H1 (cell line): ENCODE data around the gene CUTA. TPM values are rescaled to one million over a fixed set of nuclear protein-coding genes. Genes with fewer than 3 reads are reported as not detected.

Experiments
- CTCF ChIA-PET: fragments of 300-600 bp; sonication (Branson Sonifier 250); formaldehyde crosslinking; loops from one replicate; lab custom pipeline; 2021; ENCODE audit not compliant: partially characterized antibody; lab: Charles Lee
- POLR2A ChIA-PET: fragments of 300-600 bp; sonication (Branson Sonifier 250); formaldehyde crosslinking; loops from one replicate; lab custom pipeline; 2021; ENCODE audit warnings: inconsistent platforms; ENCODE audit not compliant: partially characterized antibody; lab: Charles Lee
- DNase-seq, 2 experiments: peaks; one replicate each; pipeline versions ENCODE4 v3.0.0 to v3.0.0-alpha.2; 2010 to 2022; ENCODE audit warnings: low spot score in 2 of 2, low read depth in 1 of 2, mixed read lengths in 1 of 2
- FAIRE-seq: peaks from 2 replicates; lab custom pipeline; 2011; peaks lifted over from hg19 to GRCh38; lab: Jason Lieb, UNC
- H2AFZ ChIP-seq: 2 replicates; pipeline ENCODE4 v1.8.1; 2012; ENCODE audit warnings: low read length, inconsistent platforms
- H2AK5ac ChIP-seq: 2 replicates; pipeline ENCODE4 v1.6.1; 2013; ENCODE audit warnings: low read depth, low read length
- H2BK120ac ChIP-seq: replicated peaks from 2 replicates; pipeline ENCODE3; 2013; ENCODE audit warnings: low read depth, low read length, inconsistent platforms
- H2BK12ac ChIP-seq: 2 replicates; pipeline ENCODE4 v1.6.1; 2013; ENCODE audit warnings: low read depth, low read length
- H2BK15ac ChIP-seq: 2 replicates; pipeline ENCODE4 v1.6.1; 2013; ENCODE audit warnings: low read length
- H2BK20ac ChIP-seq: 2 replicates; pipeline ENCODE4 v1.6.1; 2013; ENCODE audit warnings: low read length
- H2BK5ac ChIP-seq: 2 replicates; pipeline ENCODE4 v1.6.1; 2013; ENCODE audit warnings: low read depth, low read length
- H3K14ac ChIP-seq: 2 replicates; pipeline ENCODE4 v1.6.1; 2013; ENCODE audit warnings: inconsistent platforms; ENCODE audit not compliant: insufficient read length
- H3K18ac ChIP-seq: 2 replicates; pipeline ENCODE4 v1.6.1; 2013; ENCODE audit warnings: low read length; ENCODE audit errors: extremely low read depth
- H3K23ac ChIP-seq: 2 replicates; pipeline ENCODE4 v1.6.1; 2013; ENCODE audit warnings: inconsistent platforms; ENCODE audit not compliant: insufficient read length
- H3K23me2 ChIP-seq: 2 replicates; pipeline ENCODE4 v1.6.1; 2013; ENCODE audit warnings: low read depth, low read length
- H3K27ac ChIP-seq: 2 replicates; pipeline ENCODE4 v1.6.1; 2011; ENCODE audit warnings: low read depth, low read length, inconsistent platforms
- H3K27me3 ChIP-seq, 4 experiments: replicated peaks in 1 of 4; 1 replicate in 1 of 4; 2 replicates in 3 of 4; pipeline versions ENCODE4 v1.6.1 to v1.8.1; 2011 to 2013; ENCODE audit warnings: low read length in 3 of 4, mild to moderate bottlenecking in 3 of 4, inconsistent platforms in 2 of 4, mixed read lengths in 2 of 4, moderate library complexity in 1 of 4; ENCODE audit not compliant: control insufficient read depth in 3 of 4, insufficient read depth in 3 of 4; ENCODE audit errors: extremely low read depth in 1 of 4
- H3K36me3 ChIP-seq, 4 experiments: 2 replicates each; pipeline versions ENCODE4 v1.6.1 to v1.8.1; 2011 to 2013; ENCODE audit warnings: mild to moderate bottlenecking in 4 of 4, low read length in 3 of 4, moderate library complexity in 2 of 4, control low read depth in 1 of 4, inconsistent platforms in 1 of 4; ENCODE audit not compliant: insufficient read depth in 4 of 4, control insufficient read depth in 2 of 4
- H3K4ac ChIP-seq: replicated peaks from 2 replicates; pipeline ENCODE3; 2013; ENCODE audit warnings: low read length, low read depth, mixed read lengths, inconsistent platforms; ENCODE audit not compliant: insufficient read length
- H3K4me1 ChIP-seq, 4 experiments: replicated peaks in 1 of 4; 1 replicate in 1 of 4; 2 replicates in 3 of 4; pipeline versions ENCODE4 v1.6.1 to v1.8.1; 2011 to 2013; ENCODE audit warnings: low read length in 3 of 4, inconsistent platforms in 2 of 4, mixed read lengths in 1 of 4; ENCODE audit not compliant: insufficient read depth in 4 of 4, control insufficient read depth in 3 of 4
- H3K4me2 ChIP-seq, 2 experiments: 2 replicates each; pipeline versions ENCODE4 v1.6.1 to v1.8.1; 2011 to 2013; ENCODE audit warnings: low read depth in 2 of 2, low read length in 2 of 2, control low read depth in 1 of 2, inconsistent platforms in 1 of 2, mild to moderate bottlenecking in 1 of 2; ENCODE audit not compliant: insufficient read depth in 1 of 2
- H3K4me3 ChIP-seq, 4 experiments: fragments of 200-600, 300-600 bp in 1 of 4; sonication (generic), shearing (Covaris generic), sonication (Bioruptor Twin) in 1 of 4; 2 replicates each; pipeline versions ENCODE4 v1.5.1 to v1.8.1; 2011 to 2016; ENCODE audit warnings: low read length in 4 of 4, low read depth in 3 of 4, control low read depth in 2 of 4, inconsistent platforms in 2 of 4, mild to moderate bottlenecking in 2 of 4, mixed read lengths in 1 of 4, moderate library complexity in 1 of 4; ENCODE audit not compliant: insufficient read depth in 2 of 4; ENCODE audit errors: extremely low read depth in 1 of 4
- H3K56ac ChIP-seq: replicated peaks from 2 replicates; pipeline ENCODE3; 2013; ENCODE audit warnings: low read depth, mild to moderate bottlenecking, mixed read lengths, low read length, inconsistent platforms; ENCODE audit not compliant: insufficient read length
- H3K79me1 ChIP-seq: 2 replicates; pipeline ENCODE4 v1.6.1; 2013; ENCODE audit warnings: low read depth, low read length, control low read depth
- H3K79me2 ChIP-seq, 2 experiments: 2 replicates each; pipeline versions ENCODE4 v1.6.1 to v1.8.1; 2012 to 2013; ENCODE audit warnings: low read length in 2 of 2, mild to moderate bottlenecking in 2 of 2, inconsistent platforms in 1 of 2; ENCODE audit not compliant: insufficient read depth in 2 of 2, control insufficient read depth in 1 of 2
- H3K9ac ChIP-seq, 4 experiments: replicated peaks in 1 of 4; 1 replicate in 1 of 4; 2 replicates in 3 of 4; pipeline versions ENCODE4 v1.6.1 to v1.8.1; 2011 to 2013; ENCODE audit warnings: low read depth in 3 of 4, low read length in 3 of 4, control low read depth in 2 of 4, mild to moderate bottlenecking in 2 of 4, moderate library complexity in 2 of 4, inconsistent platforms in 1 of 4; ENCODE audit errors: extremely low read depth in 1 of 4
- H3K9me3 ChIP-seq, 2 experiments: 2 replicates each; pipeline versions ENCODE4 v1.6.1 to v1.8.1; 2012 to 2013; ENCODE audit warnings: mild to moderate bottlenecking in 2 of 2, moderate library complexity in 2 of 2, control low read depth in 1 of 2, inconsistent platforms in 1 of 2, low read depth in 1 of 2, low read length in 1 of 2, mixed read lengths in 1 of 2; ENCODE audit not compliant: insufficient read depth in 2 of 2
- H4K20me1 ChIP-seq, 2 experiments: replicated peaks in 1 of 2; 2 replicates each; pipeline versions ENCODE3 to v1.8.1; 2011 to 2013; ENCODE audit warnings: inconsistent platforms in 2 of 2, low read length in 2 of 2, mild to moderate bottlenecking in 1 of 2; ENCODE audit not compliant: insufficient read depth in 2 of 2, control insufficient read depth in 1 of 2
- H4K5ac ChIP-seq: 2 replicates; pipeline ENCODE4 v1.6.1; 2013; ENCODE audit warnings: low read length, low read depth, mixed read lengths, inconsistent platforms; ENCODE audit not compliant: insufficient read length
- H4K8ac ChIP-seq: 2 replicates; pipeline ENCODE4 v1.8.0; 2013; ENCODE audit warnings: mild to moderate bottlenecking, moderate library complexity, low read length, inconsistent platforms; ENCODE audit not compliant: insufficient read depth; ENCODE audit errors: extremely low read depth
- H4K91ac ChIP-seq: replicated peaks from 2 replicates; pipeline ENCODE3; 2013; ENCODE audit warnings: low read length, mixed read lengths, inconsistent platforms; ENCODE audit not compliant: insufficient read length
- ASH2L ChIP-seq: fragments of 200-600, 300-600 bp; sonication (generic); IDR thresholded peaks from one replicate; pipeline ENCODE4 v1.7.1; 2017; ENCODE audit warnings: low read length
- BACH1 ChIP-seq: IDR thresholded peaks from 2 replicates; pipeline ENCODE4 v1.6.1; 2012; ENCODE audit warnings: low read length, improper control_type of control experiment
- KDM5A ChIP-seq: fragments of 200-600 bp; IDR thresholded peaks from 2 replicates; pipeline ENCODE4 v1.7.1; 2012; ENCODE audit warnings: mild to moderate bottlenecking, low read length, inconsistent platforms, mixed read lengths
- PHF8 ChIP-seq: fragments of 200-600 bp; sonication (generic); conservative IDR thresholded peaks from 2 replicates; pipeline ENCODE4 v1.7.1; 2012; ENCODE audit warnings: low read depth, mild to moderate bottlenecking, inconsistent platforms, low read length, moderate library complexity
- SIRT6 ChIP-seq: IDR thresholded peaks from one replicate; pipeline ENCODE4 v1.7.1; 2012; ENCODE audit warnings: low read length, inconsistent platforms
- TAF1 ChIP-seq: IDR thresholded peaks from 2 replicates; pipeline ENCODE4 v1.6.1; 2011; ENCODE audit warnings: mild to moderate bottlenecking, low read depth, low read length
- WGBS, 2 experiments: shearing (Covaris generic) in 1 of 2; methylation state at CpG; one replicate each; pipeline versions ENCODE4 v1.1.6 to v1.1.7; 2013 to 2015; ENCODE audit warnings: low lambda C conversion rate in 2 of 2, mixed read lengths in 2 of 2, inconsistent platforms in 1 of 2, low coverage in 1 of 2, missing lambda C conversion rate in 1 of 2; ENCODE audit not compliant: insufficient replicate concordance in 2 of 2, insufficient coverage in 1 of 2, insufficient read length in 1 of 2; ENCODE audit errors: extremely low coverage in 1 of 2, missing lambda C conversion rate in 1 of 2; 5-methylcytosine and 5-hydroxymethylcytosine counted together
- polyA plus RNA-seq, 7 experiments: library from polyadenylated mRNA; depleted of rRNA in 3 of 7; stranded (reverse) in 5 of 7; unstranded in 2 of 7; fragments of >200 nt in 5 of 7; fragments of 200-250 nt in 2 of 7; gene quantifications; 1 replicate in 5 of 7; 2 replicates in 1 of 7; 4 replicates in 1 of 7; pipeline versions ENCODE4 v1.2.1 to v1.2.3, GENCODE V29; 2011 to 2013; ENCODE audit warnings: missing spikeins in 2 of 7, mixed read lengths in 2 of 7
- total RNA-seq: library from RNA; stranded (reverse); fragmentation: NEBNext Ultra II Directional; extraction: Animal tissue kit (Norgen Biotek cat#: 25700); gene quantifications from 2 replicates; pipeline ENCODE4 v1.2.1, GENCODE V29; 2021

CUTA gene
- total and polyA plus RNA-seq, 2 of the 8 experiments (the other 6 are each of a cell fraction or from before 2014, with no cell fraction given), result 297 to 460 TPM

GRCh38 chr6:33442283-33442682, 24.4 kb upstream of the CUTA start:
- Histone ChIP-seq H2AK5ac (no peak overlapping the region), H3K4me2 (no peak overlapping the region), H3K18ac (no peak overlapping the region), H3K36me3 (peaks cover 46 to 96% (median 84%) of the 10 kb centered on the region in 4 experiments), H3K4me1 (no peaks in the 10 kb centered on the region; a peak in 1 of 7 replicates), H3K79me1 (0 out of 2 replicates have a peak, but pooled peaks cover 2% of the 10 kb centered on the region), H2BK15ac (no peak overlapping the region), H3K56ac (no peak overlapping the region), H3K4ac (no peak overlapping the region), H3K79me2 (peaks cover 0 to 5% of the 10 kb centered on the region in 2 experiments; a peak in 1 of 4 replicates), H4K8ac (no peak overlapping the region; the same call in 1 of the 2 replicates), H4K91ac (no peak overlapping the region), H4K5ac (no peak overlapping the region), H2BK5ac (no peak overlapping the region), H3K9me3 (no peaks in the 10 kb centered on the region), H3K27ac (no peak overlapping the region), H2BK20ac (no peak overlapping the region), H3K23ac (no peak overlapping the region), H3K14ac (no peak overlapping the region), H2AFZ (no peak overlapping the region), H3K4me3 (no peak overlapping the region), H2BK12ac (no peak overlapping the region), H4K20me1 (peaks cover 8 to 36% of the 10 kb centered on the region in 2 experiments), H3K27me3 (no peaks in the 10 kb centered on the region), H3K23me2 (no peaks in the 10 kb centered on the region), H3K9ac (no peak overlapping the region), H2BK120ac (no peak overlapping the region)
- TF ChIP-seq BACH1 (no peak), TAF1 (no peak), KDM5A (no peak), ASH2L (no peak), PHF8 (no peak), SIRT6 (no peak)
- no peak for FAIRE-seq
- WGBS, 2 experiments, result 85% methylated on average over 3 of the region's 8 CpGs; no CpG with 5 or more reads in 1 of the 2 experiments
- ChIA-PET POLR2A (interaction anchor here (0.8 to 14.8 kb wide), 4 partner anchors 10 to 68 kb away, joined by 3 to 381 read pairs (median 29); partner anchors contain the start of gene ZBTB9), CTCF (interaction anchor here (0.8 to 4.7 kb wide), 4 partner anchors 8 to 15 kb away, joined by 3 to 22 read pairs (median 10); no protein-coding TSS in a partner anchor)
- no peak for DNase-seq
